T follicular helper cell (primary cell): ENCODE data around the gene BPHL.
"Not testable (repeated sequence)": the region's sequence is repeated elsewhere in the genome, so short reads cannot be mapped to it uniquely, and the experiment has no call there.

Source experiments
- DNase-seq: peaks from one replicate; pipeline ENCODE4 v3.0.0-alpha.2; 2020; ENCODE audit warnings: low read depth

The BPHL gene

DNA sequence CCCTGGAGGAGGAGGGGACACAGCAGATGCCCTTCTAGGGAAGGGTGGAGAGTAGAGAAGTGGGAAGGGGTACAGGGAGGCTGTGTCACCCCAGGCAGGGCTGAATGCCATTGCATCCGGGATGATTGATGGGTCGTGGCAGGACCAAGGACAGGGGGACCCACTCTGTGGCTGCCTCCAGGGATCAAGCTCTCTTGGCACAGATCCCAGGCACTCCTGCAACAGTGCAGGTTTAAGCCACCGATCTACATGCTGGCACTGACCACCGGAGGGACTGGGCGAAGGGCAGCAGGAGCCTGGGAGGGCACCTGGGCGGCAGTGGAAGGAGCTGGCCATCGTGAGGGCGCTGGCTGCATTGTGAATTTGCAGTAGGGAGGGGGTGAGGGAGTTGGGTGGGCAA, 61.4 kb downstream of the BPHL start:
- not testable (repeated sequence) for DNase-seq

- no peak for DNase-seq
Observed at GRCh38 chr6:3181105-3181504, 62.6 kb downstream of the BPHL start.

GRCh38 chr6:3183066-3183465, 64.6 kb downstream of the BPHL start:
- DNase-seq: no peak

- no peak for DNase-seq
Observed at GRCh38 chr6:3186974-3187382, 68.5 kb downstream of the BPHL start.

- no peak for DNase-seq
Observed at GRCh38 chr6:3188262-3188661, 69.8 kb downstream of the BPHL start.

DNA sequence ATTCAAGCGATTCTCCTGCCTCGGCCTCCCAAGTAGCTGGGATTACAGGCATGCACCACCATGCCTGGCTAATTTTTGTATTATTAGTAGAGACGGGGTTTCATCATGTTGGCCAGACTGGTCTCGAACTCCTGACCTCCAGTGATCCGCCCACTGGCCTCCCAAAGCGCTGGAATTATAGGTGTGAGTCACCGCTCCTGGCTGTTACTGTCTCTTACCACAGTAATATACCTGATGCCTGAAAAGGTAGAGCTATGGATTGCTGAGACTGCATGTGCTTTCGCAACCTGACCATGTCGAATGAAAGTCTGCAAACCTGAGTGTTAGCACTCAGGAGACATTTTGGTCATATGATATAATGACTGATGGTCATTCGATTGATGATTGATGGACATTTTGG, 70.7 kb downstream of the BPHL start:
- not testable (repeated sequence) for DNase-seq

DNA sequence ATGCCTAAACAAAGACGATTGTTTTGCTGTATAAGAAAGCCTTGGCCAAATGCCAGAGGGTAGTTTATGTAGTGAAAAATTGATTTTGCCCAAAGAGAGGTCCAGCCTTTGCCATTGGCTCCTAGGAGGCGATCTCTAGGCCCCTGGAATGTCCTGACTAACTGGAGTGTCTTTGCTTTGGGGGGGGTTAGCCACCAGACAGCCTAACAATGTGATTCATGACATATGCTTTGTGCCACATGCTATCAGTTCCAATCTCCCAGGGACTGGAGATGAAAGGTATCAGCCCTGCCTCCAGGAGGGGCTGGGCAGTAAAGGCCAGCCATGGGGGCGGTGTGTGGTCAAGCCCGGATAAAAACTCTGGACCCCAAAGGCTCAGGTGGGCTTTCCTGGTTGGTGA, 71.5 kb downstream of the BPHL start:
- no peak for DNase-seq

GRCh38 chr6:3190779-3191178, 72.3 kb downstream of the BPHL start:
- DNase-seq: no peak

- no peak for DNase-seq
Observed at GRCh38 chr6:3193102-3193849, 74.8 kb downstream of the BPHL start.

- DNase-seq: no peak
Observed at GRCh38 chr6:3194535-3195419, 76.3 kb downstream of the BPHL start.

- DNase-seq: no peak
Observed at GRCh38 chr6:3195420-3195694, 76.8 kb downstream of the BPHL start.

DNA sequence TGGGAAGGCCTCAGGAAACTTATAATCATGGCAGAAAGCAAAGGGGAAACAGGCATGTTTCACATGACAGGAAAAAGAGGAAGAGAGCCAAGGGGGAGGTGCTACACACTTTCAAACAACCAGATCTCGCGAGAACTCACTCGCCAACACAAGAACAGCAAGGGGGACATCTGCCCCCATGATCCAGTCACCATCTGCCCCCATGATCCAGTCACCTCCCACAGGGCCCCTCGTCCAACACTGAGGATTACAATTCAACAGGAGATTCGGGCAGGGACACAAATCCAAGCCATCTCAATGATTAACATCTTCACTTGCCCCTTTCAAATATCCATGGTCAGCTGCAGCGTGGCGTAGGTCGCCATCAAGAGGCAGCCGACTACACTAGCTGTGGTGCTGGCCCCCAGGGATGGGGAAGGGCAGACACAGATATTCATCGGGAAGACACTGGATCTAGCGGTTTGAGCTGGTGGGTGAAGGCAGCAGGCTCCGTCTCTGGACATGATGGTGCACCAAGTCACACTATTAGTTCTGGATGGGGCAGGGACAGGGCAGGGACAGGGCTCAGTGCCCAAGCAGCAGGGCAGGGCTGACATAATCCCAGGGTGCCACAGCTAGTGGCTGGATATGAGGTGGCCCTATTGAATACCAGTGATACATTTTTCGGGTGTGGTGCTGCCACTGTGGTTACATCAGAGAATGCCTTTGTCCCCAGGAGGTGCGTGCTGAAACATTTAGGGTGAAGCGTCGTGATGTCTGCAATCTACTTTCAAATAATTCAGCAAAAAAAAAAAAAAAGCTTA, 77.4 kb downstream of the BPHL start:
- DNase-seq: no peak

DNA sequence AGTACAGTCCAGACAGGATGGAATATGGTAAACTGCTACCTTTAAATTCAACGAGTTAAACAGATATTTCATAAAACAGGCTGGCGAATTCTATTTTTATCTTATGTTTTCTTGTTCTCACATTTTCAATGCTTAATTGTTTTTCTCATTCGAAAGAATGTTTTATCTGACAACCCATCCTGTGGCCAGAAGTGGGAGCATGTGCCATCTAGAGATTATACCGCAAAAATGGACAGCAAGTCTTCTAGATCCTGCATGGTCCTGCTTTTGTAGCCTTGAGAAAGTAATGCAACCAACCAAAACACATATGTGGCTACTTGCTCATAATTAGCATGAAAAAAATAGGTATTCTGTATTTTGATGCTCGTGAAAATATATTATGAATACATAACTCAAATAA, 78.3 kb downstream of the BPHL start:
- DNase-seq: no peak

DNA sequence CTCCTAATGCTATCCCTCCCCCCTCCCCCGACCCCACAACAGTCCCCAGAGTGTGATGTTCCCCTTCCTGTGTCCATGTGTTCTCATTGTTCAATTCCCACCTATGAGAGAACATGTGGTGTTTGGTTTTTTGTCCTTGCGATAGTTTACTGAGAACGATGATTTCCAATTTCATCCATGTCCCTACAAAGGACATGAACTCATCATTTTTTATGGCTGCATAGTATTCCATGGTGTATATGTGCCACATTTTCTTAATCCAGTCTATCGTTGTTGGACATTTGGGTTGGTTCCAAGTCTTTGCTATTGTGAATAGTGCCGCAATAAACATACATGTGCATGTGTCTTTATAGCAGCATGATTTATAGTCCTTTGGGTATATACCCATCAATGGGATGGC, 79.2 kb downstream of the BPHL start:
- not testable (repeated sequence) for DNase-seq

DNA sequence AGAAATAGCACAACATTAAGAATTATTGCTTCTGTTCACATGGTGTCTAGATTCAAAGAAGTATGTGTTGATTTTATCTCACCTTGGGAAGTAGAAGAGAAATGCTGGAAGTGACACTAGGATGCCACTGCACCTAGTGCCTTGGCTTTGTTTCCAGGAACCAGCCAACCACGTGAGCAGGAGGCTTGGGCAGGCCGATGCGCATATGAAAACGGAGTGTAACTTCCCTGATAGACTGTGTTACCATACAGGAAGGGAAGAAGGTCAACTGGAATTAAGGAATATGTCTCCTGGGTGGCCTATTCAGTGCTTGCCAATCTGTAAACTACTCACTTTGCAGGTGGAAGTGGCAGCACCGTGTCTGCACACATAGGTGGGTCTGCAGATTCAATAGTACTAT, 80.9 kb downstream of the BPHL start:
- DNase-seq: no peak

GRCh38 chr6:3200682-3201081, 82.2 kb downstream of the BPHL start:
- DNase-seq: no peak

- no peak for DNase-seq
Observed at GRCh38 chr6:3201388-3201787, 82.9 kb downstream of the BPHL start.
